K562 (cell line): Measurements from ENCODE around the gene NYNRIN. TPM values are rescaled to one million over a fixed set of nuclear protein-coding genes. Genes with fewer than 3 reads are reported as not detected.

Source experiments
- ATAC-seq: fragments of 200-7000 bp; cut with Tn5 transposase; 3 replicates; pipeline ENCODE4 v1.9.1; 2020; ENCODE audit warnings: moderate library complexity
- BruUV-seq: library from RNA; stranded (reverse); fragments of 400-500 nt; replicated peaks from 2 replicates; lab custom pipeline; 2021; lab: Mats Ljungman, UMichigan
- CTCF ChIA-PET: fragments of 300-600 bp; formaldehyde crosslinking; extraction: SDS; loops from one replicate; lab custom pipeline; 2021; ENCODE audit warnings: low intra/inter-chr PET ratio; lab: Yijun Ruan, JAX
- POLR2A ChIA-PET: fragments of 300-600, 350-650 bp; sonication (Branson Sonifier 250); formaldehyde crosslinking; extraction: SDS; loops from one replicate; lab custom pipeline; 2021; ENCODE audit warnings: antibody characterized with exemption, inconsistent platforms; lab: Yijun Ruan, JAX
- DNase-seq, 4 experiments: peaks; one replicate each; pipeline versions ENCODE4 v3.0.0 to v3.0.0-alpha.2; 2011 to 2018; ENCODE audit warnings: low spot score in 3 of 4, mixed read lengths in 3 of 4; ENCODE audit errors: extremely low read depth in 1 of 4
- FAIRE-seq: peaks from 2 replicates; lab custom pipeline; 2011; peaks lifted over from hg19 to GRCh38; lab: Jason Lieb, UNC
- H2AFZ ChIP-seq: 2 replicates; pipeline ENCODE4 v1.6.0; 2011; ENCODE audit warnings: low read depth, low read length, control low read depth, inconsistent platforms
- H3K27ac ChIP-seq: fragments of 200-600 bp; 3 replicates; pipeline ENCODE4 v1.8.0; 2011; ENCODE audit warnings: low read depth, mild to moderate bottlenecking, control low read depth, inconsistent platforms, low read length, moderate library complexity, mixed read lengths; ENCODE audit errors: extremely low read depth
- H3K27me3 ChIP-seq, 2 experiments: fragments of 300-600 bp in 1 of 2; 2 replicates in 1 of 2; 3 replicates in 1 of 2; pipeline versions ENCODE4 v1.6.0 to v1.8.0; 2011; ENCODE audit warnings: inconsistent platforms in 2 of 2, low read length in 2 of 2, mild to moderate bottlenecking in 1 of 2, mixed read lengths in 1 of 2, moderate library complexity in 1 of 2; ENCODE audit not compliant: control insufficient read depth in 2 of 2, insufficient read depth in 2 of 2
- H3K36me3 ChIP-seq: fragments of 300-600 bp; 3 replicates; pipeline ENCODE4 v1.8.0; 2011; ENCODE audit warnings: mild to moderate bottlenecking, low read length, inconsistent platforms; ENCODE audit not compliant: control insufficient read depth, insufficient read depth
- H3K4me1 ChIP-seq, 2 experiments: fragments of 200-600 bp in 1 of 2; replicated peaks in 1 of 2; 2 replicates in 1 of 2; 3 replicates in 1 of 2; pipeline versions ENCODE4 v1.5.1 to v1.8.0; 2011; ENCODE audit warnings: inconsistent platforms in 2 of 2, low read length in 2 of 2, mild to moderate bottlenecking in 1 of 2, mixed read lengths in 1 of 2, moderate library complexity in 1 of 2; ENCODE audit not compliant: control insufficient read depth in 2 of 2, insufficient read depth in 2 of 2
- H3K4me2 ChIP-seq: 2 replicates; pipeline ENCODE4 v1.6.1; 2011; ENCODE audit warnings: low read length, control low read depth, inconsistent platforms, mixed read lengths; ENCODE audit not compliant: insufficient read depth
- H3K4me3 ChIP-seq: fragments of 200-600 bp; sonication (generic), shearing (Covaris generic); 2 replicates; pipeline ENCODE4 v1.5.1; 2016; ENCODE audit warnings: control low read depth, inconsistent platforms
- H3K79me2 ChIP-seq: fragments of 200-600 bp; 3 replicates; pipeline ENCODE4 v1.8.0; 2011; ENCODE audit warnings: low read length, inconsistent platforms; ENCODE audit not compliant: control insufficient read depth, insufficient read depth
- H3K9ac ChIP-seq, 2 experiments: 2 replicates each; pipeline versions ENCODE4 v1.6.0 to v1.6.1; 2011; ENCODE audit warnings: low read depth in 2 of 2, low read length in 2 of 2, control low read depth in 1 of 2, inconsistent platforms in 1 of 2, mild to moderate bottlenecking in 1 of 2, mixed read lengths in 1 of 2; ENCODE audit not compliant: insufficient read depth in 1 of 2
- H3K9me1 ChIP-seq: one replicate; pipeline ENCODE4 v1.6.0; 2011; ENCODE audit warnings: inconsistent platforms, mild to moderate bottlenecking, low read length, moderate library complexity; ENCODE audit not compliant: control insufficient read depth, insufficient read depth
- H3K9me3 ChIP-seq: replicated peaks from 2 replicates; pipeline ENCODE4 v1.5.1; 2011; ENCODE audit warnings: low read depth, low read length, inconsistent platforms; ENCODE audit not compliant: control insufficient read depth, insufficient read depth
- H4K20me1 ChIP-seq: replicated peaks from 2 replicates; pipeline ENCODE4 v1.6.1; 2011; ENCODE audit warnings: low read length, inconsistent platforms, mixed read lengths; ENCODE audit not compliant: control insufficient read depth, insufficient read depth
- CCNT2 ChIP-seq: IDR thresholded peaks from 2 replicates; pipeline ENCODE4 v1.6.1; 2011; ENCODE audit warnings: borderline replicate concordance, low read depth, mild to moderate bottlenecking, moderate library complexity, mixed read lengths, low read length; ENCODE audit not compliant: insufficient read length; ENCODE audit errors: extremely low read depth
- CHD1 ChIP-seq: fragments of 200-600 bp; sonication (generic); IDR thresholded peaks from one replicate; pipeline ENCODE4 v1.6.1; 2012; ENCODE audit warnings: mild to moderate bottlenecking, moderate library complexity, low read length, inconsistent platforms
- EWSR1 ChIP-seq: fragments of 450-650 bp; IDR thresholded peaks from 2 replicates; pipeline ENCODE4 v1.6.1; 2018; ENCODE audit warnings: borderline replicate concordance, mild to moderate bottlenecking, low read depth, moderate library complexity; ENCODE audit not compliant: partially characterized antibody
- GABPB2 ChIP-seq: fragments of 250-450 bp; sonication (Bioruptor Pico); conservative IDR thresholded peaks from 2 replicates; pipeline ENCODE4 v1.5.1; 2021; ENCODE audit warnings: mild to moderate bottlenecking
- HCFC1 ChIP-seq: IDR thresholded peaks from 2 replicates; pipeline ENCODE4 v1.6.1; 2012; ENCODE audit warnings: low read depth, low read length, improper control_type of control experiment
- HIVEP1 ChIP-seq: fragments of 250-450 bp; sonication (Bioruptor Pico); IDR thresholded peaks from 2 replicates; pipeline ENCODE4 v1.4.0; 2020; ENCODE audit warnings: mild to moderate bottlenecking
- HNRNPK ChIP-seq: fragments of 200-400 bp; formaldehyde crosslinking; IDR thresholded peaks from one replicate; pipeline ENCODE4 v1.6.1; 2018; ENCODE audit warnings: mild to moderate bottlenecking, low read depth, low read length; ENCODE audit not compliant: poor library complexity, severe bottlenecking
- IFI16 ChIP-seq: fragments of 250-450 bp; sonication (Bioruptor Pico); IDR thresholded peaks from 2 replicates; pipeline ENCODE4 v2.1.2; 2022; ENCODE audit warnings: mild to moderate bottlenecking, inconsistent platforms
- ILF3 ChIP-seq: fragments of 450-650 bp; IDR thresholded peaks from 2 replicates; pipeline ENCODE4 v1.6.1; 2018; ENCODE audit warnings: antibody characterized with exemption, mild to moderate bottlenecking, moderate library complexity, borderline replicate concordance
- MBD2 ChIP-seq: sonication (generic); IDR thresholded peaks from 2 replicates; pipeline ENCODE4 v1.6.1; 2016; ENCODE audit warnings: low read depth, borderline replicate concordance
- MCM3 ChIP-seq: fragments of 450-650 bp; IDR thresholded peaks from 2 replicates; pipeline ENCODE4 v1.6.1; 2016
- PHF20 ChIP-seq: fragments of 450-650 bp; IDR thresholded peaks from 2 replicates; pipeline ENCODE4 v1.6.1; 2018; ENCODE audit not compliant: partially characterized antibody
- PPARD ChIP-seq: fragments of 250-450 bp; sonication (Bioruptor Pico); IDR thresholded peaks from 2 replicates; pipeline ENCODE4 v1.8.0; 2022; ENCODE audit warnings: inconsistent platforms, mild to moderate bottlenecking, moderate library complexity
- PTRF ChIP-seq: fragments of 450-650 bp; IDR thresholded peaks from 2 replicates; pipeline ENCODE4 v1.6.1; 2016; ENCODE audit warnings: mild to moderate bottlenecking, missing genetic modification characterization, missing compliant biosample characterization
- PTTG1 ChIP-seq: fragments of 450-650 bp; IDR thresholded peaks from 2 replicates; pipeline ENCODE4 v1.6.1; 2016; ENCODE audit warnings: low read depth, mild to moderate bottlenecking, missing genetic modification characterization, missing compliant biosample characterization
- SAP30 ChIP-seq: fragments of 200-600 bp; sonication (generic); IDR thresholded peaks from 2 replicates; pipeline ENCODE4 v1.6.1; 2012; ENCODE audit warnings: borderline replicate concordance, low read depth, mild to moderate bottlenecking, moderate library complexity, low read length, control low read depth, inconsistent platforms; ENCODE audit not compliant: insufficient read depth, poor library complexity, severe bottlenecking
- ZKSCAN8 ChIP-seq: fragments of 200-800 bp; sonication (Bioruptor generic); IDR thresholded peaks from 2 replicates; pipeline ENCODE4 v1.6.1; 2016; ENCODE audit warnings: missing genetic modification characterization, missing compliant biosample characterization
- WGBS: fragments of 100-300 bp; shearing (Covaris generic); methylation state at CpG from one replicate; pipeline ENCODE4 v1.1.6; 2016; ENCODE audit warnings: low coverage, mixed read lengths; ENCODE audit not compliant: insufficient coverage; ENCODE audit errors: missing lambda C conversion rate; 5-methylcytosine and 5-hydroxymethylcytosine counted together
- in situ Hi-C: fragments of 300-500 bp; cut with MboI; formaldehyde crosslinking; loops from 4 replicates; pipeline ENCODE4 v1.15.0; 2018; ENCODE audit warnings: inconsistent platforms, mixed read lengths
- intact Hi-C: fragments of 100-400 bp; cut with micrococcal nuclease; formaldehyde crosslinking; loops from 2 replicates; pipeline ENCODE4 v1.14.2; 2022
- polyA plus RNA-seq, 8 experiments: library from polyadenylated mRNA; depleted of rRNA in 4 of 8; stranded (reverse) in 5 of 8; unstranded in 3 of 8; fragments of >200 nt; fragmentation: Nextera tagmentation in 2 of 8; fragmentation: Illumina TruSeq in 1 of 8; extraction: Ambion mirVana in 2 of 8; extraction: Trizol in 1 of 8; gene quantifications; 2 replicates each; pipeline versions ENCODE4 v1.2.1 to v1.2.3, GENCODE V29; 2011 to 2014; ENCODE audit warnings: inconsistent platforms in 1 of 8, missing spikeins in 1 of 8
- total RNA-seq, 7 experiments: library from RNA; depleted of rRNA in 6 of 7; stranded (reverse); fragments of >200 nt in 6 of 7; fragmentation: Illumina TruSeq in 2 of 7; extraction: Trizol in 2 of 7; gene quantifications; 2 replicates each; pipeline versions ENCODE4 v1.2.1 to v1.2.3, GENCODE V29; 2011 to 2021; ENCODE audit warnings: low replicate concordance in 1 of 7
- TF ChIP-seq, protein P1 (sequence below): sonication (generic); formaldehyde crosslinking; IDR thresholded peaks from 2 replicates; pipeline ENCODE4 v1.9.0; 2022; ENCODE audit warnings: mild to moderate bottlenecking, missing genetic modification reagents
- TF ChIP-seq, protein P2 (sequence below): fragments of 450-650 bp; formaldehyde crosslinking; IDR thresholded peaks from 2 replicates; pipeline ENCODE4 v1.4.0; 2020; ENCODE audit warnings: mild to moderate bottlenecking, moderate library complexity
- TF ChIP-seq, protein P3 (sequence below): fragments of 200-800 bp; sonication (Bioruptor generic); IDR thresholded peaks from 2 replicates; pipeline ENCODE4 v1.6.1; 2017; ENCODE audit warnings: missing genetic modification characterization, missing compliant biosample characterization

NYNRIN gene
- total and polyA plus RNA-seq, 9 of the 15 experiments (the other 6 are each of a cell fraction or from before 2014, with no cell fraction given) = 0.04 to 1.2 (median 0.28) TPM

DNA sequence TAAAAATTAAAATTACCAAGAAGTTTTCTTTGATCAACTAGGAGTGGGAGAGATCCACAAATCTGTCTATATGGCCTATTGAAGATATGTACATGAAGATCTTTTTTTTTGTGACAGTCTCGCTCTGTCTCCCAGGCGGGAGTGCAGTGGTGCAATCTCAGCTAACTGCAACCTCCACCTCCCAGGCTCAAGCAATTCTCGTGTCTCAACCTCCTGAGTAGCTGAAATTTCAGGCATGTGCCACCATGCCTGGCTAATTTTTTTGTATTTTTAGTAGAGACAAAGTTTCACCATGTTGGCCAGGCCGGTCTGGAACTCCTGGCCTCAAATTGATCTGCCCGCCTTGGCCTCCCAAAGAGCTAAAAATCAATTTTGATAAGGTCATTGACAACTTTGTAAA, 35.4 kb upstream of the NYNRIN start:
- Histone ChIP-seq H3K36me3 (no peaks in the 10 kb centered on the region), H3K4me3 (no peak overlapping the region), H3K4me1 (peaks cover 12 to 29% of the 10 kb centered on the region in 2 experiments; a peak in 4 of 5 replicates), H3K27me3 (no peaks in the 10 kb centered on the region), H4K20me1 (no peaks in the 10 kb centered on the region), H3K4me2 (no peak overlapping the region), H3K9me1 (no peaks in the 10 kb centered on the region), H3K9me3 (no peaks in the 10 kb centered on the region; the same call in 1 of the 2 replicates), H2AFZ (no peak overlapping the region), H3K9ac (no peak overlapping the region), H3K27ac (no peak overlapping the region), H3K79me2 (no peaks in the 10 kb centered on the region)
- POLR2A ChIA-PET = no interaction called here
- 57% methylated on average over 3 of the region's 5 CpGs for WGBS
- TF ChIP-seq MBD2 (no peak), CHD1 (no peak), HCFC1 (no peak), ILF3 (no peak), HIVEP1 (CRISPR knock-in tag) (no peak), IFI16 (no peak), PPARD (CRISPR knock-in tag) (no peak), CCNT2 (no peak), ZKSCAN8 (CRISPR knock-in tag) (no peak), EWSR1 (no peak), PHF20 (no peak), SAP30 (no peak), PTTG1 (tag) (no peak), MCM3 (no peak), GABPB2 (CRISPR knock-in tag) (no peak), PTRF (no peak), HNRNPK (no peak)
- TF ChIP-seq, protein P1, sequence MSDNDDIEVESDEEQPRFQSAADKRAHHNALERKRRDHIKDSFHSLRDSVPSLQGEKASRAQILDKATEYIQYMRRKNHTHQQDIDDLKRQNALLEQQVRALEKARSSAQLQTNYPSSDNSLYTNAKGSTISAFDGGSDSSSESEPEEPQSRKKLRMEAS (CRISPR knock-in tag) = no peak
- TF ChIP-seq, protein P2, sequence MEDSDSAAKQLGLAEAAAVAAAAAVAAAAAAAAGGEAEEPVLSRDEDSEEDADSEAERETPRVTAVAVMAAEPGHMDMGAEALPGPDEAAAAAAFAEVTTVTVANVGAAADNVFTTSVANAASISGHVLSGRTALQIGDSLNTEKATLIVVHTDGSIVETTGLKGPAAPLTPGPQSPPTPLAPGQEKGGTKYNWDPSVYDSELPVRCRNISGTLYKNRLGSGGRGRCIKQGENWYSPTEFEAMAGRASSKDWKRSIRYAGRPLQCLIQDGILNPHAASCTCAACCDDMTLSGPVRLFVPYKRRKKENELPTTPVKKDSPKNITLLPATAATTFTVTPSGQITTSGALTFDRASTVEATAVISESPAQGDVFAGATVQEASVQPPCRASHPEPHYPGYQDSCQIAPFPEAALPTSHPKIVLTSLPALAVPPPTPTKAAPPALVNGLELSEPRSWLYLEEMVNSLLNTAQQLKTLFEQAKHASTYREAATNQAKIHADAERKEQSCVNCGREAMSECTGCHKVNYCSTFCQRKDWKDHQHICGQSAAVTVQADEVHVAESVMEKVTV (CRISPR knock-in tag) = no peak
- TF ChIP-seq, protein P3, sequence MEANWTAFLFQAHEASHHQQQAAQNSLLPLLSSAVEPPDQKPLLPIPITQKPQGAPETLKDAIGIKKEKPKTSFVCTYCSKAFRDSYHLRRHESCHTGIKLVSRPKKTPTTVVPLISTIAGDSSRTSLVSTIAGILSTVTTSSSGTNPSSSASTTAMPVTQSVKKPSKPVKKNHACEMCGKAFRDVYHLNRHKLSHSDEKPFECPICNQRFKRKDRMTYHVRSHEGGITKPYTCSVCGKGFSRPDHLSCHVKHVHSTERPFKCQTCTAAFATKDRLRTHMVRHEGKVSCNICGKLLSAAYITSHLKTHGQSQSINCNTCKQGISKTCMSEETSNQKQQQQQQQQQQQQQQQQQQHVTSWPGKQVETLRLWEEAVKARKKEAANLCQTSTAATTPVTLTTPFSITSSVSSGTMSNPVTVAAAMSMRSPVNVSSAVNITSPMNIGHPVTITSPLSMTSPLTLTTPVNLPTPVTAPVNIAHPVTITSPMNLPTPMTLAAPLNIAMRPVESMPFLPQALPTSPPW (CRISPR knock-in tag) = no peak
- intact Hi-C loops (no loop called here), in situ Hi-C loops (no loop called here)
- CTCF ChIA-PET = no interaction called here
- DNase-seq = no peak
- no peak for FAIRE-seq
- BruUV-seq = no TSS peak
- no peak for ATAC-seq
